GM19238 (cell line): Measurements from ENCODE around the gene HPD.
A peak's percentile ranks its signal among the peaks of the same experiment; 100 is the strongest.
"Not testable (repeated sequence)": the region's sequence is repeated elsewhere in the genome, so short reads cannot be mapped to it uniquely, and the experiment has no call there.

Experiments
- DNase-seq: peaks from one replicate; pipeline ENCODE4 v3.0.0; 2011; ENCODE audit warnings: low spot score; ENCODE audit not compliant: insufficient read length

The HPD gene

DNA sequence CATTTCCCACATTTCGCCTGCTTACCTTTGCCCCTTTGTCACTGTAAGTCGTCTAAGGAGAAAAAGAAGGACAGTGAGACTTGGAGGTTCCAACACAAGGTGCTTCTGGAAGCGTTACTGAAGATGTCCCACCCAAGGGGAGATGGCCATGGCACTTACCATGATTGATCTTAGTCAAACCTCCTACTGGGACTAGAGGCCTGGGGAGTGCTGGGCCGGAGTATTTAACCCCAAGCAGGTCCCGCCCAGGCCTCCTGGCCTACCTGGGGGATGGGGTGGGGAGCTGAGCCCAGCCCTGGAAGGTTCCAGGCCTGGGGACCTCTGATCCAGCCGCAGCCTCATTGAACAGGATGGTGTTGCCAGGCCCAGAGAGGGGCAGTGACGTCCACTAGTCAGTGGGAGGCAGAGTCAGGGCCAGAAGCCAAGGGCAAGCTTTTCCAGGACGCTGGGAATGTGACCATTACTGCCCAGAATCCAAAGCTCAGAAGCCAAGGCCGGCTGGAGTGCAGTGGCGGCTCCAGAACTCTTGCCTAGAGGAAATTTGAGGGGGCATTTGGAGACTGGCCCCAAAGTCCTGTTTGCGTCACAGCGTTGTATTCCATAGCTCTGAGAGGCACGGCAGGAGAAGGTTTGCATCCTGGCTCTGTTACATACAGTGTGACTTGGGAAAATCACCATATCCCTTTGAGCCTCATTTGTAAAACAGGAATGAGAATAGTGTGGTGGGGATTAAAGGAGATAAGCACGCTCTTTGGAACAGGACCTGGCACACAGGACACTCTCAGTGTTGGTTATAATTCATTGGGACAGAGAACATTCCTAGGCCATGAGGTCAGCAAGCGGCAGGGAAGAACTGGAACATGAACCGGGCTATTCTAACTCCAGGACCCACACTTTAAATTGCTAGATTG, at the start of gene HPD:
TSS of gene HPD (minus strand) at position 198 of the 911 bp plus-strand sequence. CDS start at position 162, 36 bp downstream.
- no peak for DNase-seq

DNA sequence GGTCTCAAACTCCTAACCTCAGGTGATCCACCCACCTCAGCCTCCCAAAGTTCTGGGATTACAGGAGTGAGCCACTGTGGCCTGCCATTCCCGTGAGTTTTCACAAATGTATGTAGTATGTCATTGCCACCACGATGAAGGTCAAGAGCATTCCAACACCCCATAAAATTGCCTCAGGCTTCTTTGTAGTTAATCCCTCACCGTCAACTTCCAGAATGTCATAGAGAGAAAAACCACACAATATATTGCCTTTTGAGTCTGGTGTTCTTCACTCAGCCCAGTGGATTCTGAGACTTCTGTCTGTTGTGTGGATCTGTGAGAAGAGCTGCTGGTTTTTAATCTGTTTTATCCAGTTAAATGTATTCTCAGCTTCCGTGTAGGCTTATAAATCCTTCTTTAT, 47.1 kb upstream of the HPD start:
- no peak for DNase-seq

DNA sequence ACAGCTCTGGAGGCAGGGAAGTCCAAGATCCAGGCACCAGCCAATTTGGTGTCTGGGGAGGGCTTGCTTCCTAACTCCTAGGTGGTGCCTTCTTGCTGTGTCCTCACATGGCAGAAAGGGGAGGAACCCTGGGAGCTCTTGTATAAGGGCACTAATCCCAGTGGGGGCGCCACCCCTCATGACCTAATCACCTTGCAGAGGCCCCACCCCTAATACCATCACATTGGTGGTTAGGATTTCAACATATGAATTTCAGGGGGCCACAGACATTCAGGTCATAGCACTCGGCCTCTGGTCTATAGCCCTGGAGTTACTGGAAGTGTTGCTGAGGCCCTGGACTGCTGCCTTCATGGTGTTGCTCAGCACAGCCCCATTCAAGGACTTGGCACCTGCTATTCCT, 44.5 kb upstream of the HPD start:
- DNase-seq = no peak

DNA sequence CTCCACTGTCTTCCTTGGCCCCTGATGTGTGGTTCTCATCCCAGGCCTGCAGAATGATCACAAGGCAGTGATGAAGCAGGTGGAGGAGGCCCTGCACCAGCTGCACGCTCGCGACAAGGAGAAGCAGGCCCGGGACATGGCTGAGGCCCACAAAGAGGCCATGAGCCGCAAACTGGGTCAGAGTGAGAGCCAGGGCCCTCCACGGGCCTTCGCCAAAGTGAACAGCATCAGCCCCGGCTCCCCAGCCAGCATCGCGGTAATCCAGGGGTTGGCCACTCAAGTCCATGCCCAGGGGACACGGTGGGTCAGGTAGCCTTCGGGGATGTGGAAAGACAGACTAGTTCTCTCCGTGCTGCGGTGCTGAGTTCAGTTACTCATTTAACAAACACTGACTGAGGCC, 40.9 kb upstream of the HPD start:
- no peak for DNase-seq

DNA sequence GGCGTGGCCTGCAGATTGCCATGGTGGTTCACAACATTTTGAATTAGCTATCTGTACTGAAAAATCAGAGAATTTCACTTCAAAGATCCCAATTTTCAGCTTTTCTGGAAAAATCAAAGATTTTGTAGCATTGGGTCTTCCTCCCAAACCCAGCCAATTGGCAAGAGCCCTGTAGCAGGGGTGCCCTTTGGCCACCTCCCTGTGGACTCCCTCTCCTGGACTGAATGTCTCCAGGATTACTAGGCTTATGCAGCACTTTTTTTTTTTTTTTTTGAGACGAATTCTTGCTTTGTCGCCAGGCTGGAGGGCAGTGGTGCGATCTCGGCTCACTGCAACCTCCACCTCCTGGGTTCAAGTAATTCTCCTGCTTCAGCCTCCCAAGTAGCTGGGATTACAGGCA, 39.6 kb upstream of the HPD start:
- no peak for DNase-seq

DNA sequence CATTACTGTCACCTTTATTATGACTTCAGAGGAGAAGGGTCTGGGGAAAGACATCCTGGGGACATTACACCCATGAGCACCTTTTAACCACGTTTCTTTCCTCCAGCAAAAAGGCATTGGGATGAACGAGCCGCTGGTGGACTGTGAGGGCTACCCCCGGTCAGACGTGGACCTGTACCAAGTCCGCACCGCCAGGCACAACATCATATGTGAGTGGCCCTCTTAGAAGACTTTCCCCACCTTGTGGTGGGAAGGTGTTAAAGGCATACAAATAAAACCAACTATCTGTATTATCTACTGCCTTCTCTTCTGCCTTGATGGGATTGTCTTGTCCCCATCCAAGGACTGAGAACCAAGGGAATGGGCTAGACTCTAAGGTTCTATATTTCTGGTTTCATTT, 36.0 kb upstream of the HPD start:
- DNase-seq = no peak

DNA sequence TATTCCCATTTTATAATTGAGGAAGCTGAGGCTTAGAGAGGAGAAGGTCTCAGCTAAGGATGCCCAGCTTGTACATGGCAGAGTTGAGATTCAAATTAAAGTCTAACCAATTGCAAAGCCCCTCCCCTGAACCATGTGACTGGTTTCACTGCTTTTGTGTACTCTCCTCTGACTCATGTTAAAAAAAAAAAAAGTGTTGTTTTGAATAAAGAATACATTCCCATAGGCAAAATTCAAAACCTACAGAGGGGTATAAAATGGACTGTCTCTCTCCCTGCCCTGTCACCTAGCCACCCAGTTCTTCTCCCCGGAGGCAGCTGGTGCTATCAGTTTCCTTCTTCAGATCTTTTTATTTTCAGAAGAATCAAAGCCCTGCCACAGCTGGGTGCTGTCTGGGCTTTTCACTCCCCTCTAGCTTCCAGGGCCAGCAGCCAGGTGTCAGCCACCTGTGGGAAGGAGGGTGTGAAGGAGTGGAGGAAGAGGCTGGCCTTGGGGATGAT, 35.4 kb upstream of the HPD start:
- no peak for DNase-seq

DNA sequence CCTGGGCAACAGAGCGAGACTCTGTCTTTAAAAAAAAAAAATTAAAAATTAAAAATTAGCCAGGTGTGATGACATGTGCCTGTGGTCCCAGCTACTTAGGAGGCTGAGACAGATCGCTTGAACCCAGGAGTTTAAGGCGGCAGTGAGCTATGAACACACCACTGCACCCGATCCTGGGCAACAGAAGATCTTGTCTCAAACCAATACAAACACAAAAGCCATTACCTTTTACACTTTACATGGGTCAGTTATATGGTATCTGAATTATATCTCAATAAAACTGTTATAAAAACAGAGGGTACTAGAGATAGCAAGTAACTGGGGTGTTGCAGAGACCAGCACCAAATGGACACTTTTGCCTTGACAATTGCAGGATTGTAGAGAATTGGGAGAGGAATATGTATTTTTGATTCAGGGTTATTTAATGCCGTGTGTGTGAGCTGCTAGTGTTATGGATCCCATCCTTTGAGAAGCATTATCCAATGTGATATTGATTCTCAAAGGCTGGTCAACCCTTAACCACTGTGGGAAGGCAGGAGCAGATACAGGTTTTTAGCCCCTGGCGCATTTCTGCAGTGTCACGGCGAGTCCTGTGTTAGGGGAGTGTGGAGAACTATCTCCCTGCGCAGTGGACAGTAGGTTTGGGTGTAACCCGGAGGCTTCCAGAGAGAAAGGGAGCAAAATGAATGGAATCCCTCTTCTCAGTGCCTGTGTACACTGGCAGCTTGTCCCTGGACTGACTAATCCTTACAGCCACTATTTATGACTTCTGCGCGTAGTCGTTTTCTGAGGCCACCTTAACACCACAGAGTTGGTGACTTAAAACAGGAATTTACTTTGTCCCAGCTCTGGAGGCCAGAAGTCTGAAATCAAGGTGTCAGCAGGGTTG, 34.3 kb upstream of the HPD start:
- no peak for DNase-seq

DNA sequence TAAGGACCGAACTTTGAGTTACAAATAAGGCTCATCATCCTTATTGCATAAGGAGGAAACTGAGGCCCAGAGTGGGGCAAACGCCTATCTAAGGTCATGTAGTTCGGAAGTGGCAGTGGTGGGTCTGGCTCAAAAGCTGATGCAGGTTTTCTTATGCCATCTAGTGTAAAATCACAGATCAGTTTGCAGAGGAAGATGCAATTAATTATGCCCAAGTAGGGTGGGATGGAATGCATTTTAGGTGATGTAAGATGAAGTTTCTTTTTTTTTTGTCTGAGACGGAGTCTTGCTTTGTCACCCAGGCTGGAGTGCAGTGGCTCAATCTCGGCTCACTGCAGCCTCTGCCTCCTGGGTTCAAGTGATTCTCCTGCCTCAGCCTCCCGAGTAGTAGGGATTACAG, 31.0 kb upstream of the HPD start:
- not testable (repeated sequence) for DNase-seq

DNA sequence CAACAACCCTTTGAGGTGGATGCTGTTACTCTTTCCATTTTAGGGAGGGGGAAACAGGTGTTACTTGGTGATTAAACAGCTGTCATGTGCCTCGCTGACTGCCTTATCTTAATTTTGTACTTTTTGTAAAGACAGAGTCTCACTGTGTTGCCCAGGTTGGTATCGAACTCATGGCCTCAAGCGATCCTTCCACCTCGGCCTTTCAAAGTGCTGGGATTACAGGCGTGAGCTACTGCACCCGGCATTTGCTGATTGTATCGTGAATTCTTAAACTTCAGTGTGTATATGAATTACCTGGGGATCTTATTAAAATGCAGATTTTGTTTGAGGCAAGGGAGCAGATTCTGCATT, 30.6 kb upstream of the HPD start:
- DNase-seq = no peak

DNA sequence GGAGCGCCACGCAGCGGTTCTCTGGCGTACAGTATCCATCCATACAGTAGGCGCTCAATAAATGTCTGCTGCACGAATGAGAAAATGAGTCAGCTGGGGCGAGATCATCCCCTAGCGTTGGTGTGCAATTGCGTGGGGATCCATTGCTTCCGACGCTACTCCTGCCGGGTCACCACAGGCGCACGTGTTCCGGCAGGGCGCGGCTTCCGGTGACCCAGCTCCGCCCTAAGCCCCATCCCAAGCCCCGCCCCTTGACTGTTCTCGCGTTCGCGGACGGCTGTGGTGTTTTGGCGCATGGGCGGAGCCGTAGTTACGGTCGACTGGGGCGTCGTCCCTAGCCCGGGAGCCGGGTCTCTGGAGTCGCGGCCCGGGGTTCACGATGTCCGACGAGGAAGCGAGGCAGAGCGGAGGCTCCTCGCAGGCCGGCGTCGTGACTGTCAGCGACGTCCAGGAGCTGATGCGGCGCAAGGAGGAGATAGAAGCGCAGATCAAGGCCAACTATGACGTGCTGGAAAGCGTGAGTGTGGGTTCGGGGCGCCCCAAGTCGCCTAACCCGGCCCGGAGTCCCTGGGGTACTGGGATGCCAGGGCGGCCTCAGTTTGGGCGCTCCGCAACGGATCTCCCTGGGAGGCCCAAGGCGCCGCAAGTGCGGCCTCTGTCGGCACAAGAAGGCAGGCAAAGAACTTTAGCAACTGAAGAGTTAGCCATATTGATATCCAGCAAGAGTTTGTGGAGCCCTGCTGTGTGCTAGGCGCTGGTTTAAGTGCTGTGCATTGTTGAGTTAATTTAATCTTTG, 30.0 kb upstream of the HPD start, which contains the start of gene PSMD9:
TSS of gene PSMD9 (plus strand) at position 313 of the 796 bp plus-strand sequence. CDS start at position 380, 67 bp downstream.
- DNase-seq = peak; percentile 91

DNA sequence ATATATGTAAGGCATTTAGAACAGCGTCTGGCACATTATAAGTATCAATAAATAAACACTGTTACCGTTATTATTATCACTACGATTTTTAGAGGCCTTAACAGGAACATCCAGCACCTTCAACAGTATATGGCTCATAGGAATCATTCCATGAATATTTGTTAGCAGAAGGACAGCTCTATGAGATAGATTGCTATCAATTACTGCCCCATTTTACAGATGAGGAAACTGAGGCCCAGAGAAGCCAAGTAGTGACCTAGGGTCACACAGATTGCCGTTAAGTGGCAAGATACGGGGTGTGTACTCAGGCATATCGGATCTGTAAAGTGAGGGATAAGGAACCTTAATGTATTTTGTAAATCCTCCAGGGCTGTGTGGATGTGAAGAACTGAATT, 29.4 kb upstream of the HPD start:
- DNase-seq = no peak

DNA sequence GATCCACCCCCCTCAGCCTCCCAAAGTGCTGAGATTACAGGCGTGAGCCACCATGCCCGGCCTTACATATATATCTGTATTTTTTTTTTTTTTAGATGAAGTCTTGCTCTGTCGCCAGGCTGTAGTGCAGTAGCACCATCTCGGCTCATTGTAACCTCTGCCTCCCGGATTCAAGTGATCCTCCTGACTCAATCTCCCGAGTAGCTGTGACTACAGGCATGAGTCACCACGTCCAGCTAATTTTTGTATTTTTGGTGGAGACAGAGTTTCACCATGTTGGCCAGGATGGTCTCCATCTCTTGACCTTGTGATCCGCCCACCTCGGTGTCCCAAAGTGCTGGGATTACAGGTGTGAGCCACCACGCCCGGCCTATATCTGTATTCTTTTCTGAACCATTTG, 26.5 kb upstream of the HPD start:
- not testable (repeated sequence) for DNase-seq

DNA sequence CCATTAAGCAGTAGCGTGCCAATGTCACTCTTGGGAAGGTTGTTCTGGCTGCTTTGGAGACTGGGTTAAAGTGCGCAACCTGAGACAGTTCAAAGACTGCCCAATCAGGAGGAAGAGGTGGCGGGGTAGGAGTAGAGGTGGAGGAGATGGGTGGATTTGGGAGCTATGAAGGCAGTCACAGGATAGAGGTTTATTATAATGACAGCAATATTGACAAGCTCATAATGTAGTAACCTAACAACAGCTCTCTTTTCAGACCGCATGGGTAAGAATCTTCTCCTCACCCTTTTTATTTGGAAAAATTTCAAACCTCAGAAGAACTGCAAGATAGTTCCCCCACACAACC, 24.6 kb upstream of the HPD start:
- no peak for DNase-seq

DNA sequence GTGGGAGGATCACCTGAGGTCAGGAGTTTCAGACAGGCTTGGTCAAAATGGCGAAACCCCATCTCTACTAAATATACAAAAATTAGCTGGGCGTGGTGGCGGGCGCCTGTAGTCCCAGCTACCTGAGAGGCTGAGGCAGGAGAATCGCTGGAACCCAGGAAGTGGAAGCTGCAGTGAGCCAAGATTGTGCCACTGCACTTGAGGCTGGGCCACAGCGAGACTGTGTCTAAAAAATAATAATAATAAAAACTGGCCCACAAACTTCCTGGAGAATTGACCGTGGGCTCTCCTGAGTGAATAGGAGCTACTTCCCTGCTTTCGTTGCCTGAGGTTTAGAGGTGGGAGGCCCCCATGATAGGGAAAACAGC, 17.4 kb upstream of the HPD start:
- DNase-seq = not testable (repeated sequence)

DNA sequence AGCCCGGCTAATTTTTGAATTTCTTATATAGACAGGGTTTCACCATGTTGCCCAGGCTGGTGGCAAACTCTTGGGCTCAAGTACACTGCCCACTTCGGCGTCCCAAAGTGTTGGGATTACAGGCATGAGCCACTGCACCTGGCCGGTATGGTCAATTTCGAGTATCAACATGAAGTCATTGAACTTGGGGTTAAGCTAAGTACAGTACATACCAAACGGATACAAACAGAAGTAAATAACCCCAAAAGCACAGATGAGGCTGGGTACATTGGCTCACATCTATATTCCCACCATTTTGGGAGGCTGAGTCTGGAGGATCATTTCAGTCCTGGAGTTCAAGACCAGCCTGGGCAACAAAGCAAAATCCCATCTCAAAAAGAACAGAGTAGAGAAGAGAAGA, 16.9 kb upstream of the HPD start:
- no peak for DNase-seq

DNA sequence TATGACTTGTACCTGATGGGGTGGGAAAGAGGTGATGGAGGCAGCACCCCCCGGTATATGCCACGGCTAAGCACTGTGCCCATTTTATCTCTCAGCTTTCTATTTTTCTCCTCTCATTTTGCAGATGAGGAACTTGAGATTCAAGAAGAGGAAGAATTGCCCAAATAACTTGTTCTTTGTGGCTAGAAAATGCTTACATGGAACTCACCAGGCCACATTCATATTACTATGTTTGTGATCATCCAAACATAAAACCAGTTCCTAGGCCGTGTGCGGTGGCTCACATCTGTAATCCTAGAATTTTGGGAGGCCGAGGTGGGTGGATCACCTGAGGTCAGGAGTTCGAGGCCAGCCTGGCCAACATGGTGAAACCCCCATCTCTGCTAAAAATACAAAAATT, 15.4 kb upstream of the HPD start:
- no peak for DNase-seq

DNA sequence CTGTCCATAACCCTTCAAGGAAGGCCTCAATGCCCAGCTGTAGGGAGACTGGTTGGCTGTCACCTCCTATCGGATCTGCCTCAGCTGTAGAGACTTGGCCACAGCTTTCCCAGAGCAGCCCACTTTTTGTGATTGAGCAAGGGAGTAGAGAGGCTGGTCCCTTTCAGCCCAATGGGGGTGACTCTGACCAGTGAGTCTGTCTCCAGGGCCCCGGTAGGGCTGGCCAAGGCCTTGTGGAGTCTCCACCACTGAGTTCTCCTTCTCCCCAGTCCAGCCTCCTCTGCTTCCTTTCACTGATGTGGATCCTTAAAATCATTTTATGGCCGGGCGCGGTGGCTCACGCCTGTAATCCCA, 14.5 kb upstream of the HPD start:
- no peak for DNase-seq

DNA sequence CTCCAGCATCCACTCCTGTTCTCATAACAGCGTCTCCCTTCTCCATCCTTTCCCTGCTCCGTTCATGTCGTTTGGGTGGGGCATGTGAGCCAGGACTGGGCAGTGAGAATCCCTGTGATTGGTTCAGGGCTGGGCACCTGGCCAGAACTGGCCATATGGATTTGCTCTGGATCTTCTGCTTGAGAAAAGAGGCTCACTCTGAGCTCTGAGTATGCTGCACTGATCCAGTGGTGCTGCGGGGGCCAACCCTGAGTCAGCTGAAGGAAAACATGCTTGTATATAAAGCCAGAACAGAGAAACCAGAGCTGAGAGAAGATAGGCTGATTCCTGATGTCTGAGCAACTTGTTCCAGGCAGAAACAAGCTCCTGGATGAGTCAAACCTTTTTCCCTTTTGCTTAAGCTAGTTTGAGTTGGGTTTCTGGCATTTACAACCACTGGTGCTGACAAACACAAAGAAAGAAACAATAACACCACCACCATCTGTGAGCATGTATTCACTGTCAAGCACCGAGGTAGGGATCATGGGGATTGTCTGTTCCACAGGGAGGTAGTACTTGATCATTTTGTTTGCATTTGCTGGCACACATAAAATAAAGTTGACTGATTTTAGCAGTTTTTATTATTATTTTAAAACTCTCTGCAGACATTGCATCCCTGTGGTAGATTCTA, 14.0 kb upstream of the HPD start:
- no peak for DNase-seq

DNA sequence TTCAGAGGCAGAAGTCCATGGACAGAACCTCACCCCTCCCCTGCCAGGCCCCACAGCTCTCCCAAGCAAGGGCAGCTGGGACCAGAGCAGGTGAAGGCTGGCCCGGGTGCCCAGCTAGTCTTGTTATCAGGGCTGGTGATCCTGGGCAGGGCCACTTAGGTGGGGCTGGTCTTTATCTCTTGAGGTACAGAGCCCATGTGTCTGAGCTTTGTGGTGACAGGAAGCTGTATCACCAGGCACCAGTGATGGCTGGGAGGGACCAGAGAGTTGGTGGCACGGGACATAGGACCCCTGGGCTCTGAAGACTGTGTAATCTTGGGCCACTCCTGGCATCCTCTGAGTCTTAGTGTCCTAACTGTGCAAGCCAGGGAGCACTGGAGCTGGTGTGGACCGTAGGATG, 12.8 kb upstream of the HPD start:
- no peak for DNase-seq

DNA sequence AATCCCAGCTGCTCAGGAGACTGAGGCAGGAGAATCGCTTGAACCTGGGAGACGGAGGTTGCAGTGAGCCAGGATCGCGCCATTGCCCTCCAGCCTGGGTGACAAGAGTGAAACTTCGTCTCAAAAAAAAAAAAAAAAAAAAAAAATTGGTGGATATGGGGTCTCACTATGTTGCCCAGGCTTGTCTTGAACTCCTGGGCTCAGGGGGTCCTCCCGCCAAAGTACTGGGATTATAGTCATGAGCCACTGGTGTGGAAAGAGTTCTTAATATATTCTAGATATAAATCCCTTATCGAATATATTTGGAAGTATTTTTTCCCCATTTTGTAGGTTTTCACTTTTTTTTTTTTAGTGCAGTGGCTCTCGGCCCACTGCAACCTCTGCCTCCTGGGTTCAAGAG, 10.6 kb upstream of the HPD start:
- not testable (repeated sequence) for DNase-seq
